Measurements from ENCODE around the gene TRAPPC5. TPM values are rescaled to one million over a fixed set of nuclear protein-coding genes. Genes with fewer than 3 reads are reported as not detected.

Gene TRAPPC5
- polyA plus RNA-seq, 1 of the 3 experiments (the other 2 are of a cell fraction), result 49.4 TPM

DNA sequence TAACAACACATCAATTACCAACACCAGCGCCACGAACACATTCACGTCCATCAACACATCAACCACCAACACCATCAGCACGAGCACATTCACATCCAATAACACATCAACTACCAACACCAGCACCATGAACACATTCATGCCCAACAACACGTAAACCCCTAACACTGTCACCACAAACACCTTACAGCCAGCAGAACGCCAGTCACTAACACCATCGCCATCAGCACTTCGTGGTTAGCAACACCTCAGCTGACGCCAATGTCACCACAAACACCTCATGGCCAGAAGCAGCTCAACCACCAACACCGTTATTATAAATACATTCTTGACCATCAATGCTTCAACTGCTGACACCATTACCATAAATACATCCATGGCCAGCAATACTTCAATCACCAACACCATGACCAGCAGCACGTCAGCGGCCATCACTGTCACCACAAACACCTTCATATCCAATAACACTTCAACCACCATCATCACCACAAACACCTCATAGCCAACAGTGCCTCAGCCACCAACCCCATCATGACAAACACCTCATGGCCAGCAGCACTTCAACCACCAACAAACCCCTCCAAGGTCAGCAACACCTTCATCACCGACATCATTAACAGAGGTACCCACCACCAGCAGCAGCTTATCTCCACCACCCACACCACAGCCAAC, 11.9 kb downstream of the TRAPPC5 start:
- TF ChIP-seq RFX5 (IDR thresholded peaks at IDR 0.05; ENCODE audit: low read length), result no peak
- TF ChIP-seq, protein P1, sequence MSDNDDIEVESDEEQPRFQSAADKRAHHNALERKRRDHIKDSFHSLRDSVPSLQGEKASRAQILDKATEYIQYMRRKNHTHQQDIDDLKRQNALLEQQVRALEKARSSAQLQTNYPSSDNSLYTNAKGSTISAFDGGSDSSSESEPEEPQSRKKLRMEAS (IDR thresholded peaks at IDR 0.05; ENCODE audit: low read depth), result no peak
- no peak for TF ChIP-seq YY1 (IDR thresholded peaks at IDR 0.05; ENCODE audit: low read depth)
- no peak for TF ChIP-seq FOSL2 (IDR thresholded peaks at IDR 0.05; ENCODE audit: borderline replicate concordance, low read depth)
- TF ChIP-seq NFIC (IDR thresholded peaks at IDR 0.05; ENCODE audit: borderline replicate concordance), result no peak
- TF ChIP-seq JUND (IDR thresholded peaks at IDR 0.05), result no peak
- TF ChIP-seq EP300 (IDR thresholded peaks at IDR 0.05; ENCODE audit: borderline replicate concordance in 1 of 2, low read depth in 1 of 2, low read length in 1 of 2), result no peak
- no peak for TF ChIP-seq NRF1 (IDR thresholded peaks at IDR 0.05; ENCODE audit: low read depth, low read length)
- TF ChIP-seq CHD2 (IDR thresholded peaks at IDR 0.05; ENCODE audit: low read length, partially characterized antibody), result no peak
- no peak for TF ChIP-seq GABPA (IDR thresholded peaks at IDR 0.05; ENCODE audit: low read depth)
- TF ChIP-seq ELF1 (IDR thresholded peaks at IDR 0.05), result no peak
- no peak for TF ChIP-seq POLR2AphosphoS5 (IDR thresholded peaks at IDR 0.05; ENCODE audit: low read depth, low read length)
- no peak for TF ChIP-seq FOXJ3 (CRISPR knock-in tag; IDR thresholded peaks at IDR 0.05)
- WGBS (ENCODE audit: low lambda C conversion rate), result 12% methylated on average over 13 of the region's 13 CpGs
- Histone ChIP-seq H3K9ac (no peak overlapping the region), H4K20me1 (ENCODE audit: insufficient read depth) (no peaks in the 10 kb centered on the region), H3K9me3 (no peaks in the 10 kb centered on the region), H2AFZ (ENCODE audit: low read depth) (no peak overlapping the region), H3K27ac (ENCODE audit: low read depth in 2 of 2, low read length in 1 of 2) (no peak overlapping the region), H3K4me2 (no peak overlapping the region), H3K4me3 (ENCODE audit: low read depth in 2 of 2, low read length in 1 of 2) (no peak overlapping the region), H3K4me1 (ENCODE audit: control insufficient read depth in 1 of 2, insufficient read depth in 2 of 2, low read depth in 1 of 2, low read length in 1 of 2) (no peaks in the 10 kb centered on the region), H3K27me3 (ENCODE audit: insufficient read depth) (peaks cover 60% of the 10 kb centered on the region), H3F3A (replicated peaks; ENCODE audit: insufficient read depth) (no peaks in the 10 kb centered on the region), H3K79me2 (ENCODE audit: insufficient read depth) (no peaks in the 10 kb centered on the region), H3K9me2 (no peaks in the 10 kb centered on the region), H3K36me3 (replicated peaks in 1 of 2; ENCODE audit: control insufficient read depth in 1 of 2, insufficient read depth in 2 of 2, low read length in 1 of 2) (no peaks in the 10 kb centered on the region)
- no peak for DNase-seq
- ChIA-PET POLR2A (no interaction called here), CTCF (no interaction called here)

DNA sequence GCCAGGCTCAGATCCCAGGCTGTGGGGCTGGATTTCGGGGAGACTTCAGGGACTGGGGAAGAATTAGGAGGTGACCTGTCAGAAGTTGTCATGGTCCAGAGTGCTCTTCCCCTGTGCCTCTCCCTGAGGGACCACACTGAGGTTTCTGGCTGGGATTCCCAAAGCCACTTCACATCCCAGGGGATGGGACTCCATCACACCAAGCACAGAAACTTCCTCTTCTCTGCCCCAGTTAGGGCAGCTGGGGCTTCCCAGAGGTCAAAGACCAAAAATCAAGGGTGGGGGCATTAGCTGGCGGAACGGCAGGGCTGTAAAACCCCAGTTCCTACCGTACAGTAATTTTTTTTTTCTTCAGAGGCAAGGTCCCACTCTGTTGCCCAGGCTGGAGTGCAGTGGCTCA, 13.9 kb downstream of the TRAPPC5 start:
- Histone ChIP-seq H3K4me2 (no peak overlapping the region), H3K79me2 (ENCODE audit: insufficient read depth) (no peaks in the 10 kb centered on the region), H3K36me3 (replicated peaks in 1 of 2; ENCODE audit: control insufficient read depth in 1 of 2, insufficient read depth in 2 of 2, low read length in 1 of 2) (no peaks in the 10 kb centered on the region), H3K9ac (no peak overlapping the region), H3K9me3 (no peaks in the 10 kb centered on the region), H3K4me3 (ENCODE audit: low read depth in 2 of 2, low read length in 1 of 2) (no peak overlapping the region), H4K20me1 (ENCODE audit: insufficient read depth) (no peaks in the 10 kb centered on the region), H2AFZ (ENCODE audit: low read depth) (no peak overlapping the region), H3K27me3 (ENCODE audit: insufficient read depth) (peaks cover 63% of the 10 kb centered on the region), H3K4me1 (ENCODE audit: control insufficient read depth in 1 of 2, insufficient read depth in 2 of 2, low read depth in 1 of 2, low read length in 1 of 2) (no peaks in the 10 kb centered on the region), H3F3A (replicated peaks; ENCODE audit: insufficient read depth) (no peaks in the 10 kb centered on the region), H3K9me2 (no peaks in the 10 kb centered on the region), H3K27ac (ENCODE audit: low read depth in 2 of 2, low read length in 1 of 2) (no peak overlapping the region)
- CTCF ChIA-PET, result no interaction called here
- no peak for DNase-seq
- TF ChIP-seq, protein P2, sequence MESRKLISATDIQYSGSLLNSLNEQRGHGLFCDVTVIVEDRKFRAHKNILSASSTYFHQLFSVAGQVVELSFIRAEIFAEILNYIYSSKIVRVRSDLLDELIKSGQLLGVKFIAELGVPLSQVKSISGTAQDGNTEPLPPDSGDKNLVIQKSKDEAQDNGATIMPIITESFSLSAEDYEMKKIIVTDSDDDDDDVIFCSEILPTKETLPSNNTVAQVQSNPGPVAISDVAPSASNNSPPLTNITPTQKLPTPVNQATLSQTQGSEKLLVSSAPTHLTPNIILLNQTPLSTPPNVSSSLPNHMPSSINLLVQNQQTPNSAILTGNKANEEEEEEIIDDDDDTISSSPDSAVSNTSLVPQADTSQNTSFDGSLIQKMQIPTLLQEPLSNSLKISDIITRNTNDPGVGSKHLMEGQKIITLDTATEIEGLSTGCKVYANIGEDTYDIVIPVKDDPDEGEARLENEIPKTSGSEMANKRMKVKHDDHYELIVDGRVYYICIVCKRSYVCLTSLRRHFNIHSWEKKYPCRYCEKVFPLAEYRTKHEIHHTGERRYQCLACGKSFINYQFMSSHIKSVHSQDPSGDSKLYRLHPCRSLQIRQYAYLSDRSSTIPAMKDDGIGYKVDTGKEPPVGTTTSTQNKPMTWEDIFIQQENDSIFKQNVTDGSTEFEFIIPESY (IDR thresholded peaks at IDR 0.05; ENCODE audit: borderline replicate concordance, low read depth), result no peak
- WGBS (ENCODE audit: low lambda C conversion rate), result 0% methylated on average over 1 of the region's 4 CpGs
- POLR2A ChIA-PET, result interaction anchor here (0.7 kb wide), 1 partner anchor 641 kb away, joined by 3 read pairs; no protein-coding TSS in a partner anchor
